Lower lobe of right lung (tissue), 2 donors: ENCODE data around the gene HUWE1. TPM values are rescaled to one million over a fixed set of nuclear protein-coding genes. Genes with fewer than 3 reads are reported as not detected.

Experiments used
- ATAC-seq, 2 donors: fragments of 200-7000 bp; cut with Tn5 transposase; one replicate each; pipeline ENCODE4 v1.9.1; 2020 to 2022; ENCODE audit warnings: mild to moderate bottlenecking in 2 of 2, moderate library complexity in 2 of 2
- DNase-seq: peaks from one replicate; pipeline ENCODE4 v3.0.0-alpha.2; 2020
- H3K27ac ChIP-seq: fragments of 200-600 bp; one replicate; pipeline ENCODE4 v1.8.0; 2022
- H3K27me3 ChIP-seq: fragments of 200-600 bp; one replicate; pipeline ENCODE4 v1.8.0; 2022; ENCODE audit warnings: low read depth
- H3K36me3 ChIP-seq: fragments of 200-600 bp; one replicate; pipeline ENCODE4 v1.8.0; 2022; ENCODE audit warnings: mild to moderate bottlenecking
- H3K4me1 ChIP-seq: fragments of 200-600 bp; one replicate; pipeline ENCODE4 v1.8.0; 2022
- H3K4me3 ChIP-seq: fragments of 200-600 bp; one replicate; pipeline ENCODE4 v1.8.0; 2022; ENCODE audit warnings: mild to moderate bottlenecking
- H3K9me3 ChIP-seq: fragments of 200-600 bp; one replicate; pipeline ENCODE4 v1.8.0; 2022
- CTCF ChIP-seq: fragments of 200-600 bp; IDR thresholded peaks from one replicate; pipeline ENCODE4 v1.8.0; 2022; ENCODE audit warnings: antibody characterized with exemption, mild to moderate bottlenecking
- intact Hi-C: fragments of 100-400 bp; cut with DNase I; formaldehyde crosslinking; loops from one replicate; pipeline ENCODE4 v1.11.0; 2022
- total RNA-seq: library from RNA; stranded (reverse); fragmentation: NEBNext Ultra II Directional; extraction: Animal tissue kit (Norgen Biotek cat#: 25700); gene quantifications from one replicate; pipeline ENCODE4 v1.2.1, GENCODE V29; 2021
- donor health status: DM: no; HTN: yes; CAD: no; lungs with severe emphysema.

Gene HUWE1
- total RNA-seq, 1 donor from 2014 or later: 162 TPM

- Histone ChIP-seq H3K4me1 (no peaks in the 10 kb centered on the region), H3K27ac (no peak overlapping the region), H3K9me3 (no peaks in the 10 kb centered on the region), H3K36me3 (no peaks in the 10 kb centered on the region), H3K27me3 (no peaks in the 10 kb centered on the region), H3K4me3 (no peak overlapping the region)
- no peak for TF ChIP-seq CTCF
- intact Hi-C loops: no loop called here
- ATAC-seq: no peak
- DNase-seq: no peak
These were observed 17.8 kb upstream of the HUWE1 start for GRCh38 chrX:53704294-53704693.

GRCh38 chrX:53695946-53696549 is 9.5 kb upstream of the HUWE1 start:
- Histone ChIP-seq H3K9me3 (no peaks in the 10 kb centered on the region), H3K36me3 (no peaks in the 10 kb centered on the region), H3K27ac (no peak overlapping the region), H3K4me1 (no peaks in the 10 kb centered on the region), H3K4me3 (no peak overlapping the region), H3K27me3 (no peaks in the 10 kb centered on the region)
- TF ChIP-seq CTCF: no peak
- DNase-seq (no peak), ATAC-seq (no peak)
- intact Hi-C loops: no loop called here

GRCh38 chrX:53694642-53695041 is 8.1 kb upstream of the HUWE1 start:
- Histone ChIP-seq H3K9me3 (no peaks in the 10 kb centered on the region), H3K27ac (no peak overlapping the region), H3K4me1 (no peaks in the 10 kb centered on the region), H3K36me3 (no peaks in the 10 kb centered on the region), H3K4me3 (no peak overlapping the region), H3K27me3 (no peaks in the 10 kb centered on the region)
- no peak for ATAC-seq
- TF ChIP-seq CTCF: no peak
- intact Hi-C loops: no loop called here
- no peak for DNase-seq

GRCh38 chrX:53688300-53688699 is 1.8 kb upstream of the HUWE1 start:
- DNase-seq: no peak
- H3K36me3 ChIP-seq: no peaks in the 10 kb centered on the region
- H3K4me3 ChIP-seq: no peak overlapping the region
- TF ChIP-seq CTCF: no peak
- no peak overlapping the region for H3K27ac ChIP-seq
- peaks cover 12% of the 10 kb centered on the region for H3K4me1 ChIP-seq
- no peaks in the 10 kb centered on the region for H3K27me3 ChIP-seq
- no peak for ATAC-seq
- no peaks in the 10 kb centered on the region for H3K9me3 ChIP-seq
- intact Hi-C loops: no loop called here

GRCh38 chrX:53685711-53686110 is 808 bp downstream of the HUWE1 start:
- peaks cover 29% of the 10 kb centered on the region for H3K4me1 ChIP-seq
- no peak for TF ChIP-seq CTCF
- no peak for ATAC-seq
- peak overlapping the region; percentile 84 for H3K27ac ChIP-seq
- H3K4me3 ChIP-seq: peak overlapping the region; percentile 64
- H3K27me3 ChIP-seq: no peaks in the 10 kb centered on the region
- H3K36me3 ChIP-seq: peaks cover 5% of the 10 kb centered on the region
- intact Hi-C loops: no loop called here
- H3K9me3 ChIP-seq: no peaks in the 10 kb centered on the region
- no peak for DNase-seq
